Spleen (tissue), 11 donors: ENCODE measurements around the gene RFX5. TPM values are rescaled to one million over a fixed set of nuclear protein-coding genes. Genes with fewer than 3 reads are reported as not detected.

ENCODE experiments used
- DNase-seq: peaks from one replicate; pipeline ENCODE4 v3.0.0-alpha.2; 2020
- H3K27ac ChIP-seq, 8 donors: fragments of 200-600 bp; sonication (generic) in 7 of 8; 1 replicate in 4 of 8; 2 replicates in 4 of 8; pipeline versions ENCODE4 v1.5.0 to v1.8.0; 2016 to 2021; ENCODE audit warnings: inconsistent platforms in 4 of 8, mild to moderate bottlenecking in 4 of 8, moderate library complexity in 1 of 8
- H3K27me3 ChIP-seq, 7 donors: fragments of 200-600 bp; sonication (generic) in 6 of 7; replicated peaks in 1 of 7; 1 replicate in 4 of 7; 2 replicates in 3 of 7; pipeline versions ENCODE4 v1.5.0 to v1.8.0; 2016 to 2021; ENCODE audit warnings: inconsistent platforms in 3 of 7, mild to moderate bottlenecking in 1 of 7
- H3K36me3 ChIP-seq, 6 donors: fragments of 200-600 bp; sonication (generic) in 5 of 6; 1 replicate in 4 of 6; 2 replicates in 2 of 6; pipeline versions ENCODE4 v1.5.0 to v1.8.0; 2016 to 2021; ENCODE audit warnings: inconsistent platforms in 2 of 6
- H3K4me1 ChIP-seq, 6 donors: fragments of 200-600 bp; sonication (generic) in 5 of 6; 1 replicate in 3 of 6; 2 replicates in 3 of 6; pipeline versions ENCODE4 v1.5.0 to v1.8.0; 2016 to 2021; ENCODE audit warnings: inconsistent platforms in 3 of 6
- H3K4me3 ChIP-seq, 8 donors: fragments of 200-600 bp; sonication (generic) in 7 of 8; 1 replicate in 4 of 8; 2 replicates in 4 of 8; pipeline versions ENCODE4 v1.5.0 to v1.8.0; 2016 to 2021; ENCODE audit warnings: inconsistent platforms in 4 of 8, mild to moderate bottlenecking in 4 of 8, moderate library complexity in 2 of 8
- H3K9me3 ChIP-seq, 8 donors: fragments of 200-600 bp; sonication (generic) in 7 of 8; 1 replicate in 4 of 8; 2 replicates in 4 of 8; pipeline versions ENCODE4 v1.5.0 to v1.8.0; 2016 to 2021; ENCODE audit warnings: inconsistent platforms in 4 of 8
- POLR2A ChIP-seq, 3 donors: fragments of 450-650 bp; IDR thresholded peaks; one replicate each; pipeline ENCODE4 v1.5.1; 2017; ENCODE audit warnings: antibody characterized with exemption in 3 of 3, mild to moderate bottlenecking in 1 of 3
- POLR2AphosphoS5 ChIP-seq, 3 donors: sonication (generic); formaldehyde crosslinking; IDR thresholded peaks; one replicate each; pipeline ENCODE4 v1.5.1; 2017; ENCODE audit warnings: antibody characterized with exemption in 3 of 3
- WGBS, 5 donors: extraction: QIAGEN DNeasy Blood & Tissue Kit in 3 of 5; methylation state at CpG; one replicate each; pipeline versions ENCODE4 v1.1.5 to v1.1.7; 2013 to 2018; 5-methylcytosine and 5-hydroxymethylcytosine counted together
- intact Hi-C: fragments of 100-400 bp; cut with DNase I; formaldehyde crosslinking; loops from one replicate; pipeline ENCODE4 v1.15.0; 2023; ENCODE audit warnings: low total_unique reads
- polyA plus RNA-seq, 3 donors: library from polyadenylated mRNA; stranded (reverse); fragments of 200-250 nt; gene quantifications; one replicate each; pipeline ENCODE4 v1.2.1, GENCODE V29; 2013
- total RNA-seq, 7 donors: library from RNA; depleted of rRNA in 3 of 7; stranded (reverse); fragments of >200 nt in 3 of 7; fragmentation: NEBNext Ultra II Directional in 4 of 7; extraction: Animal tissue kit (Norgen Biotek cat#: 25700) in 4 of 7; gene quantifications; one replicate each; pipeline versions ENCODE4 v1.1.0 to v1.2.1, GENCODE V29; 2016 to 2021
- TF ChIP-seq, protein P1 (sequence below), 11 experiments: fragments of 200-600 bp in 7 of 11; fragments of 450-650 bp in 4 of 11; sonication (generic) in 4 of 11; IDR thresholded peaks in 8 of 11; conservative IDR thresholded peaks in 3 of 11; 1 replicate in 7 of 11; 2 replicates in 4 of 11; pipeline versions ENCODE4 v1.4.0 to v1.8.0; 2016 to 2021; ENCODE audit warnings: antibody characterized with exemption in 11 of 11, inconsistent platforms in 4 of 11, mild to moderate bottlenecking in 1 of 11
- donor health status: healthy with polysubstance abuse.
- donor health status: DM: no; HTN: no; CAD: no; lungs with moderate emphysema.
- donor health status: DM: no; HTN: no; CAD: no.
- donor health status: Bipolar disorder and iron deficiency.
- donor health status: healthy.
- donor health status: DM: no; HTN: no; CAD: no.
- donor health status: DM: yes; HTN: yes; CAD: no.

The RFX5 gene
- total and polyA plus RNA-seq, 10 donors = 30.8 to 96.1 (median 86.8) TPM

- no peaks in the 10 kb centered on the region for H3K9me3 ChIP-seq
- TF ChIP-seq POLR2A (IDR thresholded peaks at IDR 0.05) (peak in 1 of 3 donors; percentile 86), POLR2AphosphoS5 (IDR thresholded peaks at IDR 0.05) (peak; percentile 43 to 92 (median 92))
- TF ChIP-seq, protein P1, sequence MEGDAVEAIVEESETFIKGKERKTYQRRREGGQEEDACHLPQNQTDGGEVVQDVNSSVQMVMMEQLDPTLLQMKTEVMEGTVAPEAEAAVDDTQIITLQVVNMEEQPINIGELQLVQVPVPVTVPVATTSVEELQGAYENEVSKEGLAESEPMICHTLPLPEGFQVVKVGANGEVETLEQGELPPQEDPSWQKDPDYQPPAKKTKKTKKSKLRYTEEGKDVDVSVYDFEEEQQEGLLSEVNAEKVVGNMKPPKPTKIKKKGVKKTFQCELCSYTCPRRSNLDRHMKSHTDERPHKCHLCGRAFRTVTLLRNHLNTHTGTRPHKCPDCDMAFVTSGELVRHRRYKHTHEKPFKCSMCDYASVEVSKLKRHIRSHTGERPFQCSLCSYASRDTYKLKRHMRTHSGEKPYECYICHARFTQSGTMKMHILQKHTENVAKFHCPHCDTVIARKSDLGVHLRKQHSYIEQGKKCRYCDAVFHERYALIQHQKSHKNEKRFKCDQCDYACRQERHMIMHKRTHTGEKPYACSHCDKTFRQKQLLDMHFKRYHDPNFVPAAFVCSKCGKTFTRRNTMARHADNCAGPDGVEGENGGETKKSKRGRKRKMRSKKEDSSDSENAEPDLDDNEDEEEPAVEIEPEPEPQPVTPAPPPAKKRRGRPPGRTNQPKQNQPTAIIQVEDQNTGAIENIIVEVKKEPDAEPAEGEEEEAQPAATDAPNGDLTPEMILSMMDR (IDR thresholded peaks at IDR 0.05 in 8 of 11, conservative IDR thresholded peaks at IDR 0.05 in 3 of 11) = no peak
- peak within 1 kb of the TSS; percentile 27 to 89 (median 81) for H3K27ac ChIP-seq
- H3K27me3 ChIP-seq = no peaks in the 10 kb centered on the region
- intact Hi-C loops = no loop called here
- peak within 1 kb of the TSS; percentile 16 to 67 (median 35) for H3K4me3 ChIP-seq
- peak; percentile 80 for DNase-seq
- WGBS, 5 donors = 52 to 88% (median 72%) methylated on average over 11 of the region's 11 CpGs
- peaks cover 18 to 56% (median 43%) of the 10 kb centered on the region in 6 donors for H3K4me1 ChIP-seq
- peaks cover 0 to 11% (median 0%) of the 10 kb centered on the region in 6 donors for H3K36me3 ChIP-seq
Observed at GRCh38 chr1:151372058-151372934, 25.2 kb upstream of the RFX5 start, which contains the start of gene SELENBP1. Gene SELENBP1 (minus strand): TSS chr1:151372705. CDS start chr1:151372641, 64 bp downstream.

DNA sequence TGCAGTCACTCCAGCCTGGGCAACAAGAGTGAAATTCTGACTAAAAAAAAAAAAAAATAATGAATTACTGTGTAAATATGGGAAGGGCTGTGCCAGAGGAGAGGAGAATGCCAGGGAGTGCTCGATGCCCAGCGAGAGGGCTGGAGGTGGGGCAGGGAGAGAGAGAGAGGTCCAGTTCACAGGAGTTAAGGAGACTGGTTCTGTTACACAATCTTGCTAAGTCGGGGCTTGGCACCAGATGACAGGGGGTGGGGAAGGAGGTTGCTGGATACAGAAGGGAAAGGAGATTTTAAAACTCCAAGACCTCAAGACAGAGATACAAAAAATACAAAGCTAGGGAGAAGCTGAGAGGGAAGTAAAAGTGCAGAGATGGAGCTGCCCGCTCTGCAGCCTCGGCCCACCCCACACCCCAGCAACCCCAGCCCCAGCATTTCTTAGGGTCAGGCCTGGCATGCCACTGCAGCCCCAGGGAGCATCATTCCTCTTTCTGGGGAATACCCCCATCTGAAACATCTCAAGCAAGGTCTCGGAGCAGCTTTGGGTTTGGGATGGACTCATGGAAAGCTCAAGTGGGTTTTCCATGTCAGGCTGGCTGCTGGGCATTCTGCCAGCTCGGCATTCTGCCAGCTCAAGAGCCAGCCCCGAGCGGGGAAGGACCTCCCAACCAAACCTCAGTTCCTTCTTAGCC is 24.5 kb upstream of the RFX5 start:
- no peaks in the 10 kb centered on the region for H3K27me3 ChIP-seq
- intact Hi-C loops = no loop called here
- H3K4me1 ChIP-seq = peaks cover 18 to 63% (median 47%) of the 10 kb centered on the region in 6 donors
- peaks cover 0 to 16% (median 0%) of the 10 kb centered on the region in 6 donors for H3K36me3 ChIP-seq
- WGBS, 5 donors = 38 to 61% (median 45%) methylated on average over 7 to 9 of the region's 9 CpGs
- H3K4me3 ChIP-seq = peak overlapping the region in 6 of 8 donors; percentile 23 to 67 (median 42)
- no peak for DNase-seq
- TF ChIP-seq, protein P1 (IDR thresholded peaks at IDR 0.05 in 8 of 11, conservative IDR thresholded peaks at IDR 0.05 in 3 of 11) = no peak
- TF ChIP-seq POLR2AphosphoS5 (IDR thresholded peaks at IDR 0.05) (peak in 2 of 3 donors; percentile 18 to 35), POLR2A (IDR thresholded peaks at IDR 0.05) (no peak)
- no peaks in the 10 kb centered on the region for H3K9me3 ChIP-seq
- H3K27ac ChIP-seq = peak overlapping the region in 7 of 8 donors; percentile 61 to 89 (median 84)

- Histone ChIP-seq H3K27ac (peak overlapping the region in 7 of 8 donors; percentile 24 to 89 (median 84)), H3K27me3 (no peaks in the 10 kb centered on the region), H3K9me3 (no peaks in the 10 kb centered on the region), H3K4me3 (peak overlapping the region in 1 of 8 donors; percentile 4), H3K4me1 (peaks cover 18 to 66% (median 47%) of the 10 kb centered on the region in 6 donors), H3K36me3 (peaks cover 0 to 27% (median 3%) of the 10 kb centered on the region in 6 donors)
- intact Hi-C loops = no loop called here
- DNase-seq = peak; percentile 63
- no peak for TF ChIP-seq POLR2AphosphoS5 (IDR thresholded peaks at IDR 0.05)
- WGBS, 5 donors = 53 to 65% (median 61%) methylated on average over 6 of the region's 6 CpGs
Observed at GRCh38 chr1:151370211-151370911, 23.3 kb upstream of the RFX5 start.

DNA sequence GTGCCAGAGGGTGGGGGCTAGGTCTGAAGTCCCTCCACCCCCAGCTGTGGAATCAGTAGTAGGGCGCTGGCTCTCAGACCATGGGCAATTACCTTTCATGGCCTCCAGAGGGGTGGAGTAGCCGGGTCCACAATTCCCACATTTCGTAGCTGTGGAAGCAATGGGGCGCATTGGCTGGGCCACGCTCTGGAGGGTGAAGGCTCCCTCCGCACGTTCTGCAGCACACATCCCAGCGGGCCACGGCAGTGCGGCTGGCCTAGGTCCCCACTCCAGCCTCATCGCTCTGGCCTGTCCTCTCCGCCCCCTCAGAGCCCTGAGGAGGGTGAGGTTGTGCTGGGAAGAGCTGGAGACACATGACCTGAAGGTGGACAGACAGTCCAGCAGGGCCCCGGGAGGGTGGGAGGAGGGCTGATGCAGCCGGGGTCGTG is 22.6 kb upstream of the RFX5 start:
- 86 to 91% (median 88%) methylated on average over 14 to 15 of the region's 15 CpGs for WGBS, 5 donors
- peaks cover 0 to 34% (median 3%) of the 10 kb centered on the region in 6 donors for H3K36me3 ChIP-seq
- intact Hi-C loops = no loop called here
- peaks cover 18 to 66% (median 47%) of the 10 kb centered on the region in 6 donors for H3K4me1 ChIP-seq
- no peak overlapping the region for H3K4me3 ChIP-seq
- H3K27ac ChIP-seq = peak overlapping the region; percentile 19 to 89 (median 81)
- no peaks in the 10 kb centered on the region for H3K27me3 ChIP-seq
- TF ChIP-seq, protein P1 (IDR thresholded peaks at IDR 0.05 in 8 of 11, conservative IDR thresholded peaks at IDR 0.05 in 3 of 11) = no peak
- TF ChIP-seq POLR2A (IDR thresholded peaks at IDR 0.05) = no peak
- no peak for TF ChIP-seq POLR2AphosphoS5 (IDR thresholded peaks at IDR 0.05)
- no peaks in the 10 kb centered on the region for H3K9me3 ChIP-seq
- no peak for DNase-seq
